Hypothalamus (tissue), 51 donors: ENCODE results near the gene GRIK4.
"Not testable (repeated sequence)": the region's sequence is repeated elsewhere in the genome, so short reads cannot be mapped to it uniquely, and the experiment has no call there.

Experiments
- DNase-seq, 51 donors: peaks; one replicate each; lab custom pipeline; 2025; lab: John Stamatoyannopoulos, UW

Gene GRIK4

GRCh38 chr11:120511116-120511819 is at the start of gene GRIK4:
GRIK4 (plus strand) TSS chr11:120511748; CDS start chr11:120660319, 148,571 bp downstream.
- DNase-seq = peak in 48 of 51 donors; percentile 28 to 94 (median 73)

- DNase-seq = no peak
These were observed 48.7 kb upstream of the GRIK4 start for GRCh38 chr11:120462825-120463224.

GRCh38 chr11:120465921-120466534 is 45.5 kb upstream of the GRIK4 start:
- no peak for DNase-seq

- DNase-seq = no peak
These were observed 43.9 kb upstream of the GRIK4 start for GRCh38 chr11:120467627-120468026.

- no peak for DNase-seq
These were observed 40.4 kb upstream of the GRIK4 start for GRCh38 chr11:120471131-120471530.

- no peak for DNase-seq
These were observed 39.6 kb upstream of the GRIK4 start for GRCh38 chr11:120471994-120472393.

- DNase-seq = no peak
These were observed 38.0 kb upstream of the GRIK4 start for GRCh38 chr11:120473503-120473902.

GRCh38 chr11:120482149-120482548 is 29.4 kb upstream of the GRIK4 start:
- DNase-seq = no peak

GRCh38 chr11:120484722-120485121 is 26.8 kb upstream of the GRIK4 start:
- DNase-seq = no peak

GRCh38 chr11:120486138-120486537 is 25.4 kb upstream of the GRIK4 start:
- no peak for DNase-seq

GRCh38 chr11:120489799-120490198 is 21.7 kb upstream of the GRIK4 start:
- DNase-seq = no peak

- DNase-seq = no peak
These were observed 19.1 kb upstream of the GRIK4 start for GRCh38 chr11:120492486-120492885.

GRCh38 chr11:120494595-120494994 is 17.0 kb upstream of the GRIK4 start:
- no peak for DNase-seq

GRCh38 chr11:120499088-120499487 is 12.5 kb upstream of the GRIK4 start:
- DNase-seq = no peak

GRCh38 chr11:120499859-120500258 is 11.7 kb upstream of the GRIK4 start:
- DNase-seq = no peak

- DNase-seq = no peak
These were observed 11.0 kb upstream of the GRIK4 start for GRCh38 chr11:120500414-120501071.

- DNase-seq = no peak
These were observed 10.1 kb upstream of the GRIK4 start for GRCh38 chr11:120501440-120501839.

GRCh38 chr11:120501976-120502755 is 9.4 kb upstream of the GRIK4 start:
- no peak for DNase-seq

GRCh38 chr11:120503529-120503928 is 8.0 kb upstream of the GRIK4 start:
- DNase-seq = not testable (repeated sequence)

GRCh38 chr11:120505801-120506425 is 5.6 kb upstream of the GRIK4 start:
- DNase-seq = no peak
